Caco-2 (cell line): ENCODE measurements around the gene CTCFL. TPM values are rescaled to one million over a fixed set of nuclear protein-coding genes. Genes with fewer than 3 reads are reported as not detected.
A peak's percentile ranks its signal among the peaks of the same experiment; 100 is the strongest.

Source experiments
- BruUV-seq: library from RNA; stranded (reverse); fragments of 400-500 nt; replicated peaks from 2 replicates; lab custom pipeline; 2021; lab: Mats Ljungman, UMichigan
- CTCF ChIA-PET: fragments of 300-600 bp; sonication (Branson Sonifier 250); formaldehyde crosslinking; loops from one replicate; lab custom pipeline; 2022; ENCODE audit warnings: antibody characterized with exemption; lab: Charles Lee
- POLR2A ChIA-PET: fragments of 300-600 bp; sonication (Branson Sonifier 250); formaldehyde crosslinking; loops from one replicate; lab custom pipeline; 2022; ENCODE audit warnings: antibody characterized with exemption; lab: Charles Lee
- DNase-seq, 2 experiments: peaks; one replicate each; pipeline versions ENCODE4 v3.0.0 to v3.0.0-alpha.2; 2020 to 2022
- H3K27me3 ChIP-seq: replicated peaks from 2 replicates; pipeline ENCODE4 v1.6.0; 2011; ENCODE audit warnings: low read length; ENCODE audit not compliant: control insufficient read depth, insufficient read depth
- H3K36me3 ChIP-seq: 2 replicates; pipeline ENCODE4 v1.5.1; 2011; ENCODE audit warnings: low read length; ENCODE audit not compliant: control insufficient read depth, insufficient read depth
- H3K4me1 ChIP-seq: fragments of 250-450 bp; sonication (Bioruptor Pico); 2 replicates; pipeline ENCODE4 v1.5.1; 2020; ENCODE audit warnings: mild to moderate bottlenecking
- H3K4me3 ChIP-seq: 2 replicates; pipeline ENCODE4 v1.5.1; 2011; ENCODE audit warnings: low read depth, mild to moderate bottlenecking, control low read depth, low read length
- H3K9me3 ChIP-seq: fragments of 250-450 bp; sonication (Bioruptor Pico); 2 replicates; pipeline ENCODE4 v1.5.1; 2020; ENCODE audit warnings: mild to moderate bottlenecking, moderate library complexity
- H3K27ac Mint-ChIP-seq: one replicate; pipeline ENCODE4 v1.8.0; 2022; ENCODE audit warnings: mixed read lengths; ENCODE audit not compliant: unreplicated experiment
- H3K27me3 Mint-ChIP-seq: one replicate; pipeline ENCODE4 v1.8.0; 2022; ENCODE audit warnings: mixed read lengths; ENCODE audit not compliant: insufficient read depth, unreplicated experiment
- H3K36me3 Mint-ChIP-seq: one replicate; pipeline ENCODE4 v1.8.0; 2022; ENCODE audit warnings: mild to moderate bottlenecking, mixed read lengths; ENCODE audit not compliant: insufficient read depth, unreplicated experiment
- H3K4me1 Mint-ChIP-seq: one replicate; pipeline ENCODE4 v1.8.0; 2022; ENCODE audit warnings: low read depth, mixed read lengths; ENCODE audit not compliant: unreplicated experiment
- H3K4me3 Mint-ChIP-seq: one replicate; pipeline ENCODE4 v1.8.0; 2022; ENCODE audit warnings: mild to moderate bottlenecking, moderate library complexity, mixed read lengths; ENCODE audit not compliant: unreplicated experiment
- H3K9me3 Mint-ChIP-seq: one replicate; pipeline ENCODE4 v1.8.0; 2022; ENCODE audit warnings: mixed read lengths; ENCODE audit not compliant: unreplicated experiment
- CTCF ChIP-seq, 2 experiments: fragments of 200-600 bp in 1 of 2; IDR thresholded peaks; 1 replicate in 1 of 2; 2 replicates in 1 of 2; pipeline versions ENCODE4 v1.5.1 to v1.8.0; 2011 to 2022; ENCODE audit warnings: antibody characterized with exemption in 1 of 2, control low read depth in 1 of 2, inconsistent platforms in 1 of 2, low read depth in 1 of 2, low read length in 1 of 2, mild to moderate bottlenecking in 1 of 2, moderate library complexity in 1 of 2; ENCODE audit not compliant: insufficient read depth in 1 of 2, severe bottlenecking in 1 of 2, unreplicated experiment in 1 of 2
- intact Hi-C: fragments of 100-400 bp; cut with micrococcal nuclease; formaldehyde crosslinking; loops from one replicate; pipeline ENCODE4 v1.10.0; 2022; ENCODE audit not compliant: unreplicated experiment
- total RNA-seq: library from RNA; stranded (reverse); gene quantifications from 2 replicates; pipeline ENCODE4 v1.2.3, GENCODE V29; 2022

CTCFL gene
- total RNA-seq, 1 experiment from 2014 or later = not detected

- Histone ChIP-seq H3K4me3 (no peak overlapping the region), H3K4me1 (no peaks in the 10 kb centered on the region), H3K27me3 (peaks cover 1% of the 10 kb centered on the region; the same call in 1 of the 2 replicates), H3K9me3 (no peaks in the 10 kb centered on the region), H3K36me3 (no peaks in the 10 kb centered on the region)
- BruUV-seq = no TSS peak
- intact Hi-C loops = no loop called here
- POLR2A ChIA-PET = no interaction called here
- CTCF ChIA-PET = interaction anchor here (1.2 kb wide), 1 partner anchor 33 kb away, joined by 3 read pairs; no protein-coding TSS in a partner anchor
- Mint-ChIP-seq H3K4me3 (no peak overlapping the region), H3K27me3 (peaks cover 12% of the 10 kb centered on the region), H3K4me1 (no peaks in the 10 kb centered on the region), H3K27ac (no peak overlapping the region), H3K36me3 (no peaks in the 10 kb centered on the region), H3K9me3 (no peaks in the 10 kb centered on the region)
- no peak for DNase-seq
- TF ChIP-seq CTCF (IDR thresholded peaks at IDR 0.05; ENCODE audit: insufficient read depth in 1 of 2, low read depth in 1 of 2, low read length in 1 of 2, severe bottlenecking in 1 of 2, unreplicated experiment in 1 of 2) = no peak
Observed at GRCh38 chr20:57465486-57465885, 59.5 kb downstream of the CTCFL start.

GRCh38 chr20:57464642-57465211 is 60.2 kb downstream of the CTCFL start:
- POLR2A ChIA-PET = no interaction called here
- H3K27me3 ChIP-seq = peaks cover 1% of the 10 kb centered on the region; the same call in 1 of the 2 replicates
- no peak overlapping the region for H3K4me3 ChIP-seq
- TF ChIP-seq CTCF (IDR thresholded peaks at IDR 0.05; ENCODE audit: insufficient read depth in 1 of 2, low read depth in 1 of 2, low read length in 1 of 2, severe bottlenecking in 1 of 2, unreplicated experiment in 1 of 2) = peak; percentile 50 to 59
- H3K27ac Mint-ChIP-seq = peak overlapping the region; percentile 37
- H3K36me3 Mint-ChIP-seq = no peaks in the 10 kb centered on the region
- no peaks in the 10 kb centered on the region for H3K4me1 Mint-ChIP-seq
- H3K4me1 ChIP-seq = no peaks in the 10 kb centered on the region
- no peaks in the 10 kb centered on the region for H3K36me3 ChIP-seq
- H3K9me3 ChIP-seq = no peaks in the 10 kb centered on the region
- no peaks in the 10 kb centered on the region for H3K9me3 Mint-ChIP-seq
- H3K27me3 Mint-ChIP-seq = peaks cover 12% of the 10 kb centered on the region
- DNase-seq = peak; percentile 71 to 81
- no peak overlapping the region for H3K4me3 Mint-ChIP-seq
- no TSS peak for BruUV-seq
- CTCF ChIA-PET = interaction anchor here (0.6 kb wide), 1 partner anchor 89 kb away, joined by 3 read pairs; no protein-coding TSS in a partner anchor
- intact Hi-C loops = no loop called here

- DNase-seq = no peak
- CTCF ChIA-PET = no interaction called here
- BruUV-seq = no TSS peak
- Mint-ChIP-seq H3K4me3 (no peak overlapping the region), H3K27ac (no peak overlapping the region), H3K27me3 (peaks cover 4% of the 10 kb centered on the region), H3K4me1 (no peaks in the 10 kb centered on the region), H3K36me3 (no peaks in the 10 kb centered on the region), H3K9me3 (no peaks in the 10 kb centered on the region)
- H3K9me3 ChIP-seq = no peaks in the 10 kb centered on the region
- H3K4me3 ChIP-seq = no peak overlapping the region
- no peaks in the 10 kb centered on the region for H3K27me3 ChIP-seq
- no peaks in the 10 kb centered on the region for H3K4me1 ChIP-seq
- intact Hi-C loops = no loop called here
- POLR2A ChIA-PET = no interaction called here
- no peak for TF ChIP-seq CTCF (IDR thresholded peaks at IDR 0.05; ENCODE audit: insufficient read depth in 1 of 2, low read depth in 1 of 2, low read length in 1 of 2, severe bottlenecking in 1 of 2, unreplicated experiment in 1 of 2)
- no peaks in the 10 kb centered on the region for H3K36me3 ChIP-seq
Observed at GRCh38 chr20:57462781-57463180, 62.2 kb downstream of the CTCFL start.
